Nephron (organoid): ENCODE measurements around the gene ALDH9A1.

Experiments
- H3K27ac Mint-ChIP-seq, 3 experiments: 2 replicates each; pipeline ENCODE4 v1.8.0; 2020; ENCODE audit warnings: mixed read lengths in 3 of 3, mild to moderate bottlenecking in 2 of 3, moderate library complexity in 1 of 3
- H3K27me3 Mint-ChIP-seq: 2 replicates; pipeline ENCODE4 v1.8.0; 2021; ENCODE audit warnings: low read depth, mild to moderate bottlenecking, moderate library complexity, mixed read lengths
- H3K36me3 Mint-ChIP-seq: 2 replicates; pipeline ENCODE4 v1.8.0; 2020; ENCODE audit warnings: low read depth, mixed read lengths
- H3K4me1 Mint-ChIP-seq: 2 replicates; pipeline ENCODE4 v1.8.0; 2020; ENCODE audit warnings: mixed read lengths
- H3K4me3 Mint-ChIP-seq, 3 experiments: 2 replicates each; pipeline ENCODE4 v1.8.0; 2020; ENCODE audit warnings: mild to moderate bottlenecking in 3 of 3, mixed read lengths in 3 of 3, moderate library complexity in 2 of 3
- H3K9me3 Mint-ChIP-seq: 2 replicates; pipeline ENCODE4 v1.8.0; 2020; ENCODE audit warnings: mixed read lengths
- CTCF ChIP-seq, 3 experiments: fragments of 200-600 bp; sonication (generic); IDR thresholded peaks; one replicate each; pipeline ENCODE4 v1.5.0; 2021; ENCODE audit warnings: antibody characterized with exemption in 3 of 3; ENCODE audit not compliant: unreplicated experiment in 3 of 3

The ALDH9A1 gene

GRCh38 chr1:165624441-165624840 is 73.9 kb downstream of the ALDH9A1 start:
- H3K27me3 Mint-ChIP-seq, result peaks cover 3% of the 10 kb centered on the region
- H3K4me1 Mint-ChIP-seq, result peaks cover 4% of the 10 kb centered on the region
- H3K4me3 Mint-ChIP-seq, result no peak overlapping the region
- H3K9me3 Mint-ChIP-seq, result no peaks in the 10 kb centered on the region
- no peaks in the 10 kb centered on the region for H3K36me3 Mint-ChIP-seq
- H3K27ac Mint-ChIP-seq, result no peak overlapping the region
- no peak for TF ChIP-seq CTCF (IDR thresholded peaks at IDR 0.05; ENCODE audit: unreplicated experiment in 3 of 3)

GRCh38 chr1:165623624-165624023 is 74.7 kb downstream of the ALDH9A1 start:
- no peak overlapping the region for H3K4me3 Mint-ChIP-seq
- H3K36me3 Mint-ChIP-seq, result no peaks in the 10 kb centered on the region
- no peak overlapping the region for H3K27ac Mint-ChIP-seq
- TF ChIP-seq CTCF (IDR thresholded peaks at IDR 0.05; ENCODE audit: unreplicated experiment in 3 of 3), result no peak
- H3K9me3 Mint-ChIP-seq, result no peaks in the 10 kb centered on the region
- peaks cover 3% of the 10 kb centered on the region for H3K27me3 Mint-ChIP-seq
- H3K4me1 Mint-ChIP-seq, result no peaks in the 10 kb centered on the region

- H3K27ac Mint-ChIP-seq, result no peak overlapping the region
- H3K9me3 Mint-ChIP-seq, result no peaks in the 10 kb centered on the region
- H3K27me3 Mint-ChIP-seq, result peaks cover 8% of the 10 kb centered on the region
- H3K36me3 Mint-ChIP-seq, result no peaks in the 10 kb centered on the region
- no peaks in the 10 kb centered on the region for H3K4me1 Mint-ChIP-seq
- H3K4me3 Mint-ChIP-seq, result no peak overlapping the region
- TF ChIP-seq CTCF (IDR thresholded peaks at IDR 0.05; ENCODE audit: unreplicated experiment in 3 of 3), result no peak
Measured at GRCh38 chr1:165619647-165620151, 78.7 kb downstream of the ALDH9A1 start.

- TF ChIP-seq CTCF (IDR thresholded peaks at IDR 0.05; ENCODE audit: unreplicated experiment in 3 of 3), result no peak
- Mint-ChIP-seq H3K4me1 (no peaks in the 10 kb centered on the region), H3K9me3 (no peaks in the 10 kb centered on the region), H3K27ac (no peak overlapping the region), H3K27me3 (peaks cover 8% of the 10 kb centered on the region), H3K36me3 (no peaks in the 10 kb centered on the region), H3K4me3 (no peak overlapping the region)
Measured at GRCh38 chr1:165616987-165617546, 81.3 kb downstream of the ALDH9A1 start.

GRCh38 chr1:165616054-165616612 is 82.2 kb downstream of the ALDH9A1 start:
- Mint-ChIP-seq H3K4me3 (no peak overlapping the region), H3K36me3 (no peaks in the 10 kb centered on the region)

More at GRCh38 chr1:165616054-165616612, 82.2 kb downstream of the ALDH9A1 start:
- H3K4me1 Mint-ChIP-seq, result no peaks in the 10 kb centered on the region
- H3K27ac Mint-ChIP-seq, result no peak overlapping the region
- peaks cover 8% of the 10 kb centered on the region for H3K27me3 Mint-ChIP-seq
- TF ChIP-seq CTCF (IDR thresholded peaks at IDR 0.05; ENCODE audit: unreplicated experiment in 3 of 3), result no peak
- no peaks in the 10 kb centered on the region for H3K9me3 Mint-ChIP-seq
